ENCODE results near the gene HEBP1.
"Not testable (repeated sequence)": the region's sequence is repeated elsewhere in the genome, so short reads cannot be mapped to it uniquely, and the experiment has no call there.

Gene HEBP1, protein sequence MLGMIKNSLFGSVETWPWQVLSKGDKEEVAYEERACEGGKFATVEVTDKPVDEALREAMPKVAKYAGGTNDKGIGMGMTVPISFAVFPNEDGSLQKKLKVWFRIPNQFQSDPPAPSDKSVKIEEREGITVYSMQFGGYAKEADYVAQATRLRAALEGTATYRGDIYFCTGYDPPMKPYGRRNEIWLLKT

DNA sequence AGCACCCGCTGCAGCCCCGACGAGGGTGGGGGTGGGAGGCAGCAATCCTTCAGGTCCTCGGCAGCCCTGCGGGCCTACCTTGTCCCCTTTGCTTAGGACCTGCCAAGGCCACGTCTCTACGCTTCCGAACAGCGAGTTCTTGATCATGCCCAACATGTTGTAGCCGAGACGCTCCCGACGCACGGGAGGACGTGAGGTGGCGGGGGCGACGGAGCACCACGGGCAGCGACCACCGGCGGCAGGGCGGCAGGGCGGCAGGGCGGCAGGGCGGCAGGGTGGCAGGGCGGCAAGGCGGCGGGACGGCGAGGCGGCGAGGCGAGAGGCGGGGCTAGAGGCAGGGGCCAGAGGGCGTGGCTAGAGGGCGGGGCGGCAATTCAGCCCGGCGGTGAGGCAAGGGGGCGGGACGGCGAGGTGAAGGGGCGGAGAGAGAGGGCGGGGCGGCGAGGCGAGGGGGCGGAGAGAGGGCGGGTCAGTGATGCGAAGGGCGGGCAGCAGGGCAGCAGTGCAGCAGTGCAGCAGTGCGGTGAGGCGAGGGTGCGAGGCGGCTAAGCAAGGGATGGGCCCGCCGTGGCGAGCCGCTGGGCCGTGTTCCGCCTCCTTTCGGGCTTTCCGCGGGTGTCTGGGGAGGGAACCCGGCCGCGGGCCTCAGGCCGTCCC is at the start of gene HEBP1:
Gene HEBP1 (minus strand): TSS at position 307 of the 657 bp plus-strand sequence. CDS start 151 bp downstream, at position 156.
- FAIRE-seq: no peak

DNA sequence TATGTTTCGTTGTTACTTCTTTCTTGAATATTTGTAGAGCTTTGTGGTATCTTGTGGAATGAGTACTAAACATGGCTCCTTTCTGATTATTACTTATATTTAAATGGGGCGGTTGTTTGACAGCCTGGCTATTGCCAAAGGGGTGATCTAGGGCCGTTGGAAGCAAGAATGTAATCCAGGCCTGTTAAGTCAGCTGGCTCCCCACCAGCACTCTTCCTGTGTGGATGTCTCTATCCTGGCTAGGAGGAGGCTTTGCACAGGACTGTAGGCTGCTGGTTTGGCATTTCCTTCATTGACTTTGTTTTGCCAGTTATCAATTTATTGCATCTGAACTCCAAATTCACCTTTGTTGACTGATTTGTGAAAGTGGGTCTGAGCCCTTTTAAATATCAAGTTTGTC is 49.8 kb upstream of the HEBP1 start:
- no peak for FAIRE-seq

DNA sequence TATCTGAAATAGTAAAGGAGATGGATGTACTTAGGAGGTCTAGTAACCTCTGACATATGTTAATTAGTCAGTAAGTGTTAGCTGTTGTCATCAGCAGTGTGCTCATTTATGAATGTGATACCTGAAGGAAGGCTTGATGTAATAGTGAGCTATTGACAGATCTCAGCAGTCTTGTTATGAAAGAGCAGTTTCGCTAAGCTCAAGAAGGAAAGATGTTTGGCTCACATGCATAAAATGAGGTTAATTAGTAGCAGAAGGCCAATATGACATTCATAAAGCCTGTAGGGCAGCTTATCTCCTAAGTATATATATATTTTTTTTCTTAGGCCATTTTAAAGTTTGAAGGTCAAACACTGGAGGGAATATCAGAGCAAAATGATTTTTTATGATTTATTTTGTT is 46.9 kb upstream of the HEBP1 start:
- FAIRE-seq: peak; percentile 81

DNA sequence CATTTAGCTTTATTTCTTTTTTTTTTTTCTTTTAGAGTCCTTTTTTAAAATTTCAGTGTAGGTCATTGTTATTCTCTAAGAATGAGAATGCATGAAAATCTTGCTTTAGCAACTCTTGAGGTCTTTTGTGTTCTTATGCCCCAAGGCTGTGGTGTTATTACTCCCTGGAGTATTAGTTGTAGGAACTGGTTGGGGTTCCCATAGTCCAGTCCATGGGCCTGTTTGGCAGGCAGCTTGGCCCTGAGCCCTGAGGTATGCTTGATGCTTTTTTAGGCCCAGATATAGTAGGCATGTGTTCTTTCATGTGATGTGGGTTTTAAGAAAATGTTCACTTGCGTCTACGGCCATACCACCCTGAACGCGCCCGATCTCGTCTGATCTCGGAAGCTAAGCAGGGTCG is 45.8 kb upstream of the HEBP1 start:
- FAIRE-seq: peak; percentile 75

DNA sequence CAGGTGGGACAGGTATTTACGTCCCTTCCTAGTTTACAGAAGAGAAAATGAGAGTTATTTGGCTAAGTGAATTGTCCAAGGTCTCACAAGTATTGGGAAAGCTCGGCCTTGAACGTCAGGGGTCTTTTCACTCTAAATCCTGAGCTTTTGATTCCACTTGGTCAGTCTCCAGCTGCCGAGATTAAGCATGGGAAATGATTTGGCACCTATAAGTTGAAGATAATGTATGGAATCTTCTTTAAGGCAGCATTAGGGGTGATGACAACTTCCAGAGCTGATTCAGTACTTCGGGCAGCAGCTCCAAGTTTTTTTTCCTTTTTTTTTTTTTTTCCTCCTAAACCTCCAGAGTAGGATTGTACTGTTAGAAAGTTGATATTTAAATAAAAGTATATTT is 44.8 kb upstream of the HEBP1 start:
- peak; percentile 83 for FAIRE-seq

DNA sequence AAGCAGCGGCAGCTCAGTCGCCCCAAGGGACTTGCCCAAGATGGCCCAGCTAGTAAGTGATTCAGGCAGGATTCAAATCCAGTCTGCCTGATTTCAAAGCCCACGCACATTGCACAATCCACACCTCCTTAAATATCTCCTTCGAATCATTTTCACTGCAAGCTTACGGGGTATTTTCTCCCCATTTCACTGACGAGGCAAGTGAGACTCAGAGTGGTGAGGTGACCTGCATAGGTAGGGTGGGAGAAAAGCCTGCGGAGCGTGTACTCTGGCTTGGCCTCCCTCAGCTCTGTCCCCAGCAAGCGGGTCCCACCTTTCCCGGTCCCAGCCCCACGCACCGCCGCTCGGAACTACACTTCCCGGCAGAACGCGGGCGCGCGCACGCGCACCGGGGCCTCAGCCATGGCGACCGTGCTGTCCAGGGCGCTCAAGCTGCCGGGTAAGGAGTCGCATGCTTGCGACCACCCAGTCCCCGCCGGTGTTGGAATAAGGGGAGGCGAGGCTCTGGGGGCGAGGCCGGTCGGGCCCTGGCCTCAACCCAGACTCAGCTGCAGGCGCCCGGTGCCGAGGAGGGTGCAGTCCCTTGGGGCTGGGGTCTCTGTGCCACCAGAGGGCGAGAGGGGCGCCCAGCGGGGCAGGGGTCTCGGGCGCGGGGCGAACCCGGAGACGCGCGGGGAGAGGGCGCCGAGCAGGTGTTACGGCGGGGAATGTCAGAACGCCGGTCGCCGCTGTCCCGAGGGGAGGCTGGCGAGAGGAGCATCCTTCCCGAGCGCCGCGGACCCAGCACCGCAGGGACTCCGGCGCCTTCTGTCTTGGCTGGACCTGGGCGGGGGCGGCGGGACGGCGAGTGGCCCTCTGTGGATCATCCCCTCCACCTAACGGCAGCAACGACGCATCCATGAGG is 44.2 kb upstream of the HEBP1 start, which contains the start of gene FAM234B:
Gene FAM234B (plus strand): TSS at position 380 of the 904 bp plus-strand sequence. CDS start 23 bp downstream, at position 403.
- FAIRE-seq: no peak

DNA sequence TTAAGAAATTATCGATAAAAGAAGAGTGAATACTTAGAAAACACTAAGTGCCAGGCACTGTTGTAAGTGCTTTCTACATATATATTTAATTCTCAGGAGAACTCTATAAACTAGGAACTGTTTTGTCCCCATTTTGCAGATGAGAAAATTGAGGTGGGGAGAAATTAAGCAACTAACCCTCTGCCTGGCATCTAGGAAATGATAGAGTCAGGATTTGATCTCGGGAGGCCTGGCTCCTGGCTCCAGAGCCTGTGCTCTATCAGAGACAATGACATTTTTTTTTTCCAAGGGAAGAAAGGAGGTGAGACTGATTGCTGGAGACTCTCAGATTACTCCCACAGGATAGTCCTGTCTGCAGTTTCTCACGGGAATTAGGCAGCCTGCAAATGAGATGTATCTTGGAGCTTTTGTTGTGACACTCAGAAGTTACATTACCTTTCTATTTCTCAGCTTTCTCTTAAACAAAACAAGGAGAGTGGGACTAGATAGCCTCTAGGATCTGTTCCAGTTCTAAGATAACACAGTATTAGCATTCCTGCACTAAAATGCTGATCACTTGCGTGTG is 42.7 kb upstream of the HEBP1 start:
- FAIRE-seq: no peak

DNA sequence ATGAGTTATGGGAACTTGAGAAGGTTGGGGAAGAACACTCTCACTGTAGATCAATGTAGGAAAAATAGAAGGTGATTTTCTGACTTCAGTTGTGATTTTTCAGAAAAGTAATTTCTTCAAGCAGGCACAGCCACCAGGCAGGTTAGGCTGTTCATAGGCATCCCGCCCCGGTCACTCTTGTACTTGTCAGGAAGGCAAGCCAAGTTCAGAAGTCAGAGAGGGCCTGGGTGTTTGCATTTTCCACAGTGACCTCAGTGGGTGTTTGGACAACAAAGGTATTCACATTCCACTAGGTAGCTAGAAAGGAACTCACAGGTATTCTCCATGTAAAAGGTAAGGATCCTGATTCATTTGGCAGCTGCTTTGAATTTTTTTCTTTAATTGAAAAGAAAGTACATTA is 41.2 kb upstream of the HEBP1 start:
- no peak for FAIRE-seq

DNA sequence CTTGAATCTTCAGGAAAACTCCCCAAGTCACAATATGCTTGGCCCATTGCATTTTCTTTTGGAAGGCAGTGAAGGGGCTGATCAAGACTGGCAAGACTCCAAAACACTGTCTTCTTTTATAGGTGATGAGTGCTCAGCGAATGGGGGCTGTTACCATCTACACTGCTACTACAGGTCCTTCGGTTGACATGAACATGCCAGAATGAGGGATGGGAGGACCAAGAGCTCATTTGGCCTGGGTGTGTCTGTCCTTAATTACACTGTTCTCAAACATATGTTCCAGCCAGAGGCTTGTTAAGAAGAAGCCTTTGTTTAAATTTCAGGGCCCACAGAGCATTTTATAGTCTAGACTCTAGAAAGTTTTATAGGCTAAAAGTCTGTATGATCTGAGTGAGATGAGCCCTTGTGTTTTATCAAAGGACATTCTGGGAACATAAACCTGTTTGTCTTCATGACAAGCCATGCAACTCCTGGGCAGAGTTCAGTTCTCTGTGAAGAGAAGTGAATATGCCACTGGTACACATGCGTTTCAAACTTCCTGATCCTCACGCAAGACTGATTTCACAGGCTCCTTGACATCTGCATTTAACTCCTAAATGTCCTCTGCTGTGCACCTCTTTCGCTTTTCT is 39.4 kb upstream of the HEBP1 start:
- FAIRE-seq: no peak

DNA sequence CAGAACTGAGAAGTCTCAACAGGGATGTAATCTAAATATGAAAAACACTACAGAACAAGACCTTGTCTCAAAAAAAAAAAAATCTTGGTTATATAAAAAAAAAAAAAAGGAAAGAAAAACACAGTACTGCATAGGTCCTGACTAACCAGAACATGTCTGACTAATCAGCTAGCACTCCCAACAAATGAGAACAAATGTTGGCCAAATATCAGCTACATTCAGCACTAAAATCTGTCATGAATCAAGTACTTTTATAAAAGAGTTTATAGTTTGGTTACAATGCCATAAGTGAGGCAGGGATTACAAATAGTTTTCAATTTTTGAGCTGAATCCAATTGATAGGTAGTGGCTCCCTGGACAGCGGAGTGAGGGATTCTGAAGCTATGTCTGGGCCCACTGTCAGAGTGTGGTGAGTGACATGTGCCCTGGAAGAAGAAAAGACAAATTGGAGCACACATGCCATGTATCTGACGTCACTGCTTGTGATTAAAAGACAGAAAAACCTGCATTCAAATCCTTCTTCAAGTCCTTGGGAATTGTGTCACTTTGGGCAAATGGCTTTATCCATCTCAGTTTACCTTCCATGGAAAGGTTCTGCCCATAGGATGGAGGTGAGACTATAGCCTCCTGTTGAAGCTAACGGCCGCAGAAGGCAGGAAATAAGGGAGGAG is 38.6 kb upstream of the HEBP1 start:
- FAIRE-seq: peak; percentile 67

DNA sequence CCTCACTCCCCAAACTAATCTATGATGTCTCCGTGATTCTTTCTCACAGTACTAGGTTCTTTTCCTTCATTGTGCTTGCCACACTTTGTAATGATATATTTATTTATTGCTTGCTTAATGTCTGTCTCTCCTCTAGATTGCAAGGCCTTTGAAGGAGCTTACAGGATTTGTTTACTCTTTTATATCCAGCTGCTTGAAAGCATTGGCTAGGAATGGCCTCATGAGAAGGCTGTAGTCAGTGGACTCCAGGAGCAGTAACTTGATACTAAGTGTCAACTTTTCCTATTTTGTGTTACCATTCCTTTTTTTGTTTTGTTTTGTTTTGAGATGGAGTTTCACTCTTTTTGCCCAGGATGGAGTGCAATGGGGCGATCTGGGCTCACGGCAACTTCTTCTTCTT is 36.8 kb upstream of the HEBP1 start:
- FAIRE-seq: no peak

DNA sequence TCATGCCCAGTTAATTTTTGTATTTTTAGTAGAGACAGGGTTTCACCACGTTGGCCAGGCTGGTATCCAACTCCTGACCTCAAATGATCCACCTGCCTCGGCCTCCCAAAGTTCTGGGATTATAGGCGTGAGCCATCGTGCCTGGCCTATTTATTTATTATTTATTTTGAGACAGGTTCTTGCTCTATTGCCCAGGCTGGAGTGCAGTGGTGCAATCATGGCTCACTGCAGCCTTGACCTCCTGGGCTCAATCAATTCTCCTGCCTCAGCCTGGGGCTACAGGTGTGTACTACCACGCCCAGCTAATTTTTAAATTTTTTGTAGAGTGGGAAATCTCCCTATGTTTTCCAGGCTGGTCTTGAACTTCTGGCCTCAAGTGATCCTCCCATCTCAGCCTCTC is 35.3 kb upstream of the HEBP1 start:
- FAIRE-seq: not testable (repeated sequence)

DNA sequence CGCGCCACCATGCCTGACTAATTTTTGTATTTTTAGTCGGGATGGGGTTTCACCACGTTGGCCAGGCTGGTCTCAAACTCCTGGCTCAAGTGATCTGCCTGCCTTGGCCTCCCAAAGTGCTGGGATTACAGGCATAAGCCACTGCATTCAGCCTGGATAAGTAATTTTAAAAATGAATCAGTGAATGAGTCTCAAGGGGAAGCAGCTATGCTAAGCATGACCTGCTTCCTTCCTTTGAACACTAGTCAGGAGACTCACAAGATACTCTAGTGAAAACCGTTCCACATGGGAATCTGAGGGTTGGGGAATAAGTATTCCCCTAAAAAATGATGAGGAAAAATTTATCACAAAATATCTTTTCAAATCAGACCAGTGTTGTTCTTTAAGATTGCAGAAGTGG is 33.4 kb upstream of the HEBP1 start:
- FAIRE-seq: no peak

DNA sequence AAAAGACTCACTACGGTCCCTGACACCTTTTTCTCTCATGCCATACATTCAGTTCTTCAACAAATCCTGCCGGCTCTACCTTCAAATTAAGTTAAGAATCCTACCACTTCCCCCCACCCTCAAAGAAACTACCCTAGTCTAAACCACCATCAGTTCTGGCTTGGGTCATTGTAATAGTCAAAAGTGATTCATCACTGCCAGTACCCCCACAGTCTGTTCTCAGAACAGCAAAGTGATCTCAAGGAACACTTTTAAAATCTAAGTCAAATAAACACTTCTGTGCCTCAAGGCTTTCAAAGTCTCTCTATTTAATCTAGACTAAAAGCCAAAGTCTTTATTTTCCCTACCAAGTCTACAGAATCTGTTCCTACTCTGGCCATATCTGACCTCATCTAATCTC is 32.1 kb upstream of the HEBP1 start:
- no peak for FAIRE-seq

DNA sequence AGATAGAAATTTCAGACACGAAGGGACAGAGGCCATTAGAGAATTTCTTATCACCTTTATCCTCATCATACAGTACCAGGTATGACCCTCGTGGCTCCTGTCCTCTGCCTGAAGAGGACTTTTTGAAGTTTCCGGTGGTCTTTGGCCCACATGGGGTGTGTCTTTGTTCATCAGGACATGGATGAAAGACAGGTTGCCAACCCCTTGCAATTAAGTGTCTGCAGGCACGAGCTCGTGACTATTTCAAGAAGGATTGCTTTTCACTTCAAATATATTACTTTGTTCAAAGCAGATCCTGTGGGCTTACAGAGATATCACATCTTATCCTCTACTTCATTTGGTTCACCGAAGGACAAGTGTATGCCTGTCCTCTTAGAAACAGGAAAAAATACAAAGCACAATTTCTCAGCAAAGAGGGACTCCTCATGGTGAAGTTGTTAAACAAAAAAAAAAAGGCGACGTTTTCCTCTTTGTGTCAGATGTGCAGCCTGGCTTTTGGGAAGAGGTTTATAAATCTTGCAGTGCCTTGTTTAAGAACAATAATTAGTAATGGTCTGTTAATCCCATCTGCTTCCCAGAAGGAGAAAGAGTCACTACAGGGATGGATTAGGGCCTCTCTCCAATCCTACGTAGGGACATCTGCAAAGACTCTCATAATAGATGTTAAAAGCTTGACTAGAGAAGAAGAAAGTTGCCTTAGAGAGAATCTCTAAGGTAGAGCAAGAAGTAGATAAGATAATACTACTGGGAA is 30.7 kb upstream of the HEBP1 start:
- FAIRE-seq: no peak

DNA sequence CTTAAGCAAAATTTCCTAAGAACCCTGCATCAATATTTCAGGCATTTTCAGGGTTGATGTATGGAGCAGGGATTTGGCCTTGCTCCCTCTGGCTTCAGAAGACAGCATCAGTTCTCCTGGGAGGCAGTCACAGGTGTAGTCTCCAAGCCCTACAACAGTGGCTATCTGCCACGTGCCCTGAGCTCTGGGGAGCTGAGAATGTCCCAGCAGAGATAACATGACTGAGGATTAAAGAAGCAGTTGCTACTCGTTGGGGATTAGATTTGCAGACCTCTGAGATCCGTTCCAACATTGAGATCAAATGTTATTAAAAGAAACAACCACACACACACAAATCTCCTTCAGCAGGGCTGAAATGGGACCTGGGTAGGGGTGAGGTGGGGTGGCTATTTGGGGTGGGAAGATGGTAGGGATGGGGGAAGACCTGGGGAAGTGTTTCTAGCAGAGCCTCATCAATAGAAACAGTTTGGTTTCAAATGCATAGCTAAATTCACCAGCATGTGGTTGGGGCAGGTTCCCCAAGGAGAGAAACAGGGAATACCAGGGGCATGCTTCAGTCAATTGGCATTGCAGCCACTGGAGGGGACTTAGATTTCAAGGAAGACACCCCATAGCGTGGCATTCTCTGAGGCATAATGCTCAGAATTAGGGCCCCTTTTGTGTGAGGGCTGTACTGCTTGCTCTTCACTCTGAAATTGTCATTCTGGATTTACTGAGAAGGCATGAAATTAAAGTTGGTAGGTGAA is 28.9 kb upstream of the HEBP1 start:
- FAIRE-seq: no peak

DNA sequence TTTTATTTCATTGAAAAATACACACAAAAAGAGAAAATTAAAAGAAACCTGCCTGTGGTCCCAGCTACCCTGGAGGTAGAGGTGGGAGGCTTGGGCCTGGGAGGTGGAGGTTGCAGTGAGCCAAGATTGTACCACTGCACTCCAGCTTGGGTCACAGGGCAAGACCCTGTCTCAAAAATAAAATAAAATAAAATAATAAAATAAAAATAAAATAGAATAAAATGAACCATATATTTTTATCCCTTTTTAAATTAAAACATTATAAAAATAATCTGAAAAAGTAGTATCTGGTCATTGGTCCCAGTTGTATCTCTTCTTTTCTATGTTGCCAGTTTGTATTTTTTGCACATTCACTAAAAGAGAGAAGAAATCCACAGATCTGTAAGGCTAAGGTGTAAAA is 27.4 kb upstream of the HEBP1 start:
- peak; percentile 34 for FAIRE-seq

DNA sequence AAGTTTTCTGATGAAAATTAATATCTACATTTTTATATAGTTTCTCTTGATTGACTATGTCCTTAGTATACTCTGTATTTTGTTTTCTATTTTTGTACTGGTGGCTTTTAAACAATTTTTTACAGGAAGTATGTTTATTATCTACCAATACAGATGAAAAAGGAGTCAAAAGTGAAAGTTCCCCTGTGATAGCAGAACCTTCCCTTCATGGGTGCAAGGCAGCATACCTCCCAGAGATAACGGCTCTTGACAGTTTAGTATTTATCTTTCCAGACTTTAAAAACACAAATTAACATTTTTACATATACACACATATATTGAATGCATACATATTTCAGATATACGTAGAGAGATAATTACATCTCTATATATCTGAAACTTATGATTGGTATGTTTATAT is 27.0 kb upstream of the HEBP1 start:
- FAIRE-seq: peak; percentile 71

DNA sequence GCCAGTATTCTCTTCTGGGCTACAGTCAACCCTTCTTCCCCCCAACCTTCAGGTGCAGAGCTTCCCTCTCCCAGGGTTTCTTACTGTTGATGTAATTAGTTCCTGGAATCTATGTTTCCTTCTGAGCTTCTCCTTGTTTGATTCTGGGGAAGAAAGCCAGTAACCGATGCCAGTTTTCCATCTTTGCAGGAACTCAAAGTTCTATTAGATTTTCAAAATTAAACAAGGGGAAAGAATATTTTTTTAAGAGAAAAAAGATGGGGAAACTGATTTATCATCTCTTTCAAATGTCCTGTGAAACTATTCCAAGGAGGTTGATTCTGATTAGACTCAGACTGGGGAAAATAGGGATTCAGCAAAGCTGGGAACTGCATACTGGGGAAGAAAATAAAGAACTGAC is 26.2 kb upstream of the HEBP1 start:
- no peak for FAIRE-seq

DNA sequence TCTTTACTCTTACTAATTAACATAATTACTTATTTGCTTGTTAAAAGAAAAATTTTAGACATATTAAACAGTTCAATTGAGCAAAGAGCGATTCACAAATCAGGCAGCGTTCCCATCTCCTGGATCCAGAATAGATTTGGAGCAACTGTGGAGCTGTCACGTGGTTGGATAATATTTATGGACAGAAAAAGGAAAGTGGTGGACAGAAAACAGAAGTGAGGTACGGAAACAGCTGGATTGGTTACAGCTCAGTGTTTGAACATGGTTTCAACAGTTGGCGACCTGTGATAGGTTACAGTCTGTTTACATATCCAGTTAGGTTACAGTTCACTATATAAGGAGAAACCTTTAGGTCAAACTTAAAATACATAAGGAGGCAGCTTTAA is 24.5 kb upstream of the HEBP1 start:
- no peak for FAIRE-seq

Measured in G401.6 (cell line).